GM18861 (cell line): ENCODE data around the gene MBP.
A peak's percentile ranks its signal among the peaks of the same experiment; 100 is the strongest.

Experiments
- ATAC-seq: cut with Tn5 transposase; IDR thresholded peaks from one replicate; pipeline ENCODE4 v1.9.1; 2021; ENCODE audit not compliant: unreplicated experiment

MBP gene

GRCh38 chr18:77135339-77136075, 2.9 kb upstream of the MBP start:
- ATAC-seq, result no peak

GRCh38 chr18:77134611-77135010, 2.0 kb upstream of the MBP start:
- ATAC-seq, result no peak

- peak; percentile 37 for ATAC-seq
Measured at GRCh38 chr18:77133835-77134496, 1.4 kb upstream of the MBP start.

GRCh38 chr18:77133051-77133834, 660 bp upstream of the MBP start:
- ATAC-seq, result no peak

- peak; percentile 30 for ATAC-seq
Measured at GRCh38 chr18:77131652-77132368, 773 bp downstream of the MBP start.

- ATAC-seq, result no peak
Measured at GRCh38 chr18:77131100-77131651, 1.4 kb downstream of the MBP start.

GRCh38 chr18:77130229-77131099, 2.1 kb downstream of the MBP start:
- ATAC-seq, result no peak

GRCh38 chr18:77129150-77129551, 3.4 kb downstream of the MBP start:
- ATAC-seq, result no peak

- peak; percentile 34 for ATAC-seq
Measured at GRCh38 chr18:77127769-77128671, 4.6 kb downstream of the MBP start.

- ATAC-seq, result peak; percentile 43
Measured at GRCh38 chr18:77124452-77124922, 8.1 kb downstream of the MBP start.

- ATAC-seq, result no peak
Measured at GRCh38 chr18:77123320-77124231, 9.0 kb downstream of the MBP start.

- ATAC-seq, result no peak
Measured at GRCh38 chr18:77121523-77121922, 11.1 kb downstream of the MBP start.

GRCh38 chr18:77119851-77120491, 12.6 kb downstream of the MBP start:
- no peak for ATAC-seq

GRCh38 chr18:77119101-77119850, 13.3 kb downstream of the MBP start:
- ATAC-seq, result no peak

GRCh38 chr18:77118256-77119090, 14.1 kb downstream of the MBP start:
- no peak for ATAC-seq
